Activated T-cell treated with anti-CD3 and anti-CD28 coated beads for 24 hours (primary cell): ENCODE data around the gene TTLL10.

Experiments used
- DNase-seq: peaks from one replicate; pipeline ENCODE4 v3.0.0-alpha.2; 2020; ENCODE audit warnings: low read depth

The TTLL10 gene

GRCh38 chr1:1223891-1224290 is 50.2 kb downstream of the TTLL10 start:
- no peak for DNase-seq

DNA sequence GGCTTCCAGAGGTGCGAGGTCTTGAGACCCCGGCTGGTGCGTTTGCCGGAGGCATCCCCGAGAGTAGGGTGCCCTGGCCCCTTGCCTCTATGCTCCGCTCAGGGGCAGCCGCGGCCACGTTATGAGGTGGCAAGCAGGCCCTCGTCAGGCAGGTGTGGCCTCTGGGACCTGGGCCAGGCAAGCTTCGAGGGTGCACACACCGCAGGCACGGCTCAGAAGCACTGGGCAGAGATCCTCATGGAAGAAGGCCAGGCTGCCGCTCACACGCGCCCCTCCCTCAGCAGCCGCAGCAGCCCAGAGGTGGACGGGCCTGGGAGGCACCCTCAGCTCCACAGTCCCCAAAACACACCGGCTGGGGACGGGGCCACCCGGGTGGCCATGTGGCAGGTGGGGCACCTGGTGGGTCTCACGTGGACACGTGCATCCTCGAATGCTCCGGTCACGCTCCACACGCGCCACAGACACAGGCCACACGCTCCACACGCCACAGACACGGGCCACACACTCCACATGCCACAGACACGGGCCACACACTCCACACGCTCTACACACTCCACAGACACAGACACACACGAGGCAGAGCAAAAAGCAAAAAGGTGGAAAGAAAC is 51.7 kb downstream of the TTLL10 start:
- no peak for DNase-seq

DNA sequence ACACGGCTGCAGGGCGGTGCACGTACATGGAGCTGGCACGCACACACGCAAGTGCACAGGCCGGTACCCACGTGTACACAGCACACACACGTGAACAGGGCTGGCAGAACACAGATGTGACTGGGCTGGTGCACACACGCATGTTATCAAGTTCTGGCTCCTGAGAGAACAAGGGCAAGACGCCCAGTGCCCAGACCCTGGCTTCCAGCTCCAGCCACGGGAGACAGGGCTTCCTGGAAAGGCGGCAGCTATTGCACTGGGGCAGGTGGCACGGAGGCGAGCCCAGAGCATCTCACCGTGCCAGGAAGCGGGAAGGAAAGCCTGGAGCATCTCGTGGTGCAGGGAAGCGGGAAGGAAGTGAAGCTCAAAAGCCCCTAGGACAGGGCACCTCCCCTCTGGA is 52.2 kb downstream of the TTLL10 start:
- DNase-seq, result no peak

DNA sequence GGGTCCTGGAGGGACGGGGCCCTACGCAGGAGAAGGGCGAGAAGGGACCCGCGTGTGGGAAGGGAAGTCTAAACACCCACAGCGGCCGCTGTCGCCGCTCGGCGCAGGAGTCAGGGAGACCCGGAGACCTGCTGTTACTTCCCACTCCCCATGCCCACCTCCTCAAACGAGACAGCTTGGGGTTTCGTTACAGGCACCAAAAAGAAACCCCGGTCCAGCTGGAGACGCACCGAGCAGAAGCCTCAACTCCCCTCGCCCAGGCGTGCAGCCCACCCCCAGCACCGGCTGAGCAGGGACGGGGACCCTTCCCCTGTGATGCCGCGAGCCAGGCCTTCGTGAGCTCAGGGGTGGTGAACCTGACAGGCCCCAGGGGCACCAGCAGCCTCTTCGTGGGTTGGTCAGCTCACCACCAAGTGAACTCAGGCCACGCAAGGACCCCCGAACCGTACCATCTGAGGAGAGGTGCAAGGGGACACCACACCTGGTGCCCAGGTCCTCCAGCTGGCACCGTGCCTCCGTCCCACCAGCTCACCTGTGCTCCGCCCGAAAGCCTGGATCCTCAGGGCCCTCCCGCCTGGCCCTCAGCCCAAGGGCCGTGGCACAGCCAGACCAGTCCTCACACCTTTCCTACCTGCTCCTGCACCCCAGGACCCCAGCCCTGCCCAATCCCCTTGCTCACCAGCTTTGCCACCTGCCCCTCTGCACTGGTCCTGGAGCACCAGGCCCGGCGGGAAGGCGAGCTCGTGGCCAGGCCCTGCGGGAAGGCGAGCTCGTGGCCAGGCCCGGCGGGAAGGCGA is 53.1 kb downstream of the TTLL10 start:
- DNase-seq, result no peak

- no peak for DNase-seq
Observed at GRCh38 chr1:1227386-1227785, 53.7 kb downstream of the TTLL10 start.

DNA sequence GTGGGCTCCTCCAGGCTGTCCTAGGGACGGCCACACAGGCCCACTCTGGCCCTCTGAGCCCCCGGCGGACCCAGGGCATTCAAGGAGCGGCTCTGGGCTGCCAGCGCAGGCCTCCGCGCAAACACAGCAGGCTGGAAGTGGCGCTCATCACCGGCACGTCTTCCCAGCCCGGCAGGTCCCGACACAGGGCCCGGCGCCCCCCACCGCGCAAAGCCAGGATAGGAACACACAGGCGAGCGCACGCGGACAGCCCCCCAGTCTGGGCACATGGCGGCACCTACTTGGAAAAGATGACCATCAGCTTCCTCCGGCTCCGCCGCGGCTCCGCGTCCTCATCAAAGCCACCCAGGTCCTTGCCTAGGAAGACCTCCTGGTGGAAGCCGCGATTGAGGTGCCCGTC is 54.5 kb downstream of the TTLL10 start:
- no peak for DNase-seq

DNA sequence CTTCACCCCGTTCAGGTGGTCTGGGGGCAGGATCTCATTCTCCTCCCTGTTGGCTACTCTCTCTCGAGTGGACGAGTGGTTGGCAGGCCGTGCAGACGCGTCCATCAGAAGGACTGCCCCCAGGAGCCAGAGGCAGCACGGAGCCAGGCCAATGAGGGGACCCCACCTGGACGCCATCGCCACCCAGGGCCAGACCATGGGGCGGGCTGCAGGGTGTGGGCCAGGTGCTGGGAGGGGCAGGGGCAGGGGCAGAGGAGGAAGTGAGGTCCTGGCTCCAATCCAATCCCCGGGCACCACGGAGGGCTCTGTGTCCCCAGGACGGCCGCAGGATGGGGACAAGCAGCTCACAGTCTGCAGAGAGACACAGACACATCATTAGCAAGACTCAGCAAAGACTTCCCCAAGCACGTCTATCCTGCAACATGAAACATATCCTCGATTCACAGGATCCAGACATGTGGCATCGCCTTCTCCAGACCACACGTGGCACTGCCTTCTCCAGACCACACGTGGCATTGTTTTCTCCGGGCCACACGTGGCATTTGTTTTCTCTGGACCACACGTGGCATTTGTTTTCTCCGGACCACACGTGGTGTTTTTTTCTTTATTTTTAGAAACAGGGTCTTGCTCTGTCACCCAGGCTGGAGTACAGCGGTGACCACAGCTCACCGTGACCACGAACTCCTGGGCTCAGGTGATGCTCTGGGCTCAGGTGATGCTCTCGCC is 55.1 kb downstream of the TTLL10 start:
- DNase-seq, result no peak

DNA sequence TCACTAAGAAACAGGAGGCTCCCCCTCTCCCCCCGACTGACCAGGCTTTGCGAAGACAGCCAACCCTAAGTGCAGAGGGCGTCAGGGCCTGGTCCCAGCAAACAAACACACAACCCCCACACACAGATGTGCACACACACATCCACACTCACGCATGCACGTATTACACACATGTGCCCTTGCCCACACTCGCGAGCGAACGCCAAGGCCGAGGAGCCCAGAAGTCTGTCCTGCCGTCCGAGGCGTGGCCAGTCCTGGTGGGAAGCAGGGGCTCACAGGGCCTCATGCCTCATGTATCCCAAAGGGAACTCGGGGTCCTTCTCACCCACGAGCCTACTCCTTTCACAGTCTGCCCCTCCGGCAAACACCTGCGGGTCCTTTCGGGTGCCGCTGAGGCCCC is 56.1 kb downstream of the TTLL10 start:
- DNase-seq, result no peak

DNA sequence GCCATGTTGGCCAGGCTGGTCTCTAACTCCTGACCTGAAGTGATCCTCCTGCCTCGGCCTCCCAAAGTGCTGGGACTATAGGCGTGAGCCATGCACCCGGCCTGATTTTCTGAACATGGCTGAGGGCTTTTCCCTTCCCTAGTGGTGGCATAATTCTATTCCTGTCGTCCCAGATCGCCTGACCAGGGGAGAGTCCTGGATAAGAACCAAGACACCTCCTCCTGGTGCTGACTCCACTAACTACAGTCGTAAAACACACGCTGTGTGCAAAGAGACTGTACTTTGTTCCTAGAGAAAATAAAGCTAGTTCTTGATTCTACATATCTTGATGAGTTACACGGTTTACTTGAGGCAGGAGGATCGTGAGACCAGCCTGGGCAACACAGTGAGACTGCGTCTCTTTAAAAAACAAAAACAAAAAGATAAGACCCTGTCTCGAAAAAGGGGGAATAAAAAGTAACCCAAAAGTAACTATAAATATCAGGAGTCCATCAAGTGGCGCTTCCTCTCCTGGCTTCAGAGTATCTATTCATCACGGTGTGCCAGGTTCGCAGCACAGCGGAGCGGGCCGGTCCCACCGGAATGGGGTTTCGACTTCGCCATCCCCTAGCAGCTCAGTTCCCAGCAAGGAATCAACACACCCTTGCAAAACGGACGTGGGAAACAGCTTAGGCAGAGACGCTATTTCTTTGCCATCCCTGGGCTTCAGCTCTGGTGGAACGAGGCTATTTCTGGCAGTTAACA is 57.1 kb downstream of the TTLL10 start:
- DNase-seq, result no peak

DNA sequence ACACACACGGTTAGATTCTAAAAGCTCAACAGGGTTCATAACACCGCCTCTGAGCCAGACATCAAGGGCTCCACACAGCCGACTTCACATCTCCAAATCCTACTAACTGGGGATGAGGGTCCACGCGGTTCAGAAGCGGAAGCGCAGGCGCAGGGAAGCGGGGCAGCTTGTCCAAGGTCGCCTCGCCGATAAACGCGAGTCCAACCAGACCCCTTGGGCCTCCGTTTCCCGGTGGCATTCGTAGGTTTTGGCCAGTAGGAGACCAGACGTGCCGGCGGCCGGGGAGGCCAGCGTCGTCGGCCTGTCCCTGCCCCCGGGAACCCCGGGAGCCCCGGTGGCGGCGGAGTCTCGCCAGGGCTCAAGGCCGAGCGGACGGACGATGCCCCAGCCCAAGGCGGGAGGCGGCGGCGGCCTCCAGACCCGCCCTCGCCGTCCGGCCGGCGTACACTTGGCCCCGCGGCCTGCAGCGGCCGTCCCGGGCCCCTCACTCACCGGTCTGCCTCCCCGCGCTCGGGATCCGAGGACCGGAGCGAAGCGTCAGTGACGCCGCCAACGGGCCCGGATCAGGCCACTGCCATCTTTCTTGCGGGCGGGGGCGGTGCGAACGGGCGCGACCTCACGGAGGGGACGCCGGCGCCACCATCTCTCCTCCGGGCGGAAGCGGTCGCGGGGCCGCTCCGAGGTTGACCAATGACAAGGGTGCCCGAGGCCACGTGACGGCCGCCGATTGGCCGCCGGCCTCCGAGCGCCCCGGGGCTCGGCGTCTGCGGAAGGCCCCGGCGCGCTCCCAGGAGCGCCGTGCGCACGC is 57.9 kb downstream of the TTLL10 start, which contains the start of gene SDF4:
Gene SDF4 (minus strand): TSS at position 602 of the 808 bp plus-strand sequence. CDS start 3,229 bp downstream, outside the sequence.
- peak; percentile 95 for DNase-seq

GRCh38 chr1:1232208-1232795 is 58.6 kb downstream of the TTLL10 start, which contains the start of gene B3GALT6:
TSS of gene B3GALT6 (plus strand) at chr1:1232237. CDS start at chr1:1232279, 42 bp downstream.
- no peak for DNase-seq

- no peak for DNase-seq
Observed at GRCh38 chr1:1232796-1233566, 59.3 kb downstream of the TTLL10 start.

GRCh38 chr1:1233567-1233892 is 59.9 kb downstream of the TTLL10 start:
- no peak for DNase-seq

DNA sequence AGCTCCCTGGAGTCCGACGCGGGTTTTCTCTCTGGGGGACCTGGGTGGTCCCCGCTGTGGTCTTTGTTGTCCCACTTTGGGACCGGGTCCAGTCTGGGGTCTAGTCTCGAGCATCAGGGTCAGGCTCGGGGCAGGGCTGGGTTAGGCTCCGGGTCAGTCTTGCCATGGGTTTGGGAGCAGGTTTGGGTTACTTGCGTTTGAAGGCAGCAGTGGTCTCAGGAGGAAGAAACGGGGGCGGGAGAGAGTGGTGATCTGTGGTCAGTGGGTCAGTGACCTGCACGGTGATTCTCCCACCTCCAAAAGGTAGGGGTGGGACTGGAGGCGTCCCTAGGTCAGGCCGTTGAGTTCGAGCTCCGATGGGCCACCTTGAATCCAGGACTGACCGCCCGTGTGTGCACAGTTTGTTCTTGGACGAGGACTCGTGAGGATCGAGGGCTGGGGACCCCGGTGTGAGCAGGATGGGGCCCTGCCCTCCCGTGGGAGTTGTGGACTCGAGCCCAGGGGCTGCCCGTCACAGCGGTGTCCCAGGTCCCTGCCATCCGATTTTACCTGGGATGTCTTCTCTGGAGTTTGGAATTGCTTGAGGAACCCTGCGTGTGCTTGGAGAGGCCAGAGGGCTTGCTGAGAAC is 60.6 kb downstream of the TTLL10 start:
- DNase-seq, result no peak

- no peak for DNase-seq
Observed at GRCh38 chr1:1235016-1235744, 61.5 kb downstream of the TTLL10 start.

GRCh38 chr1:1236176-1236763 is 62.6 kb downstream of the TTLL10 start:
- no peak for DNase-seq

DNA sequence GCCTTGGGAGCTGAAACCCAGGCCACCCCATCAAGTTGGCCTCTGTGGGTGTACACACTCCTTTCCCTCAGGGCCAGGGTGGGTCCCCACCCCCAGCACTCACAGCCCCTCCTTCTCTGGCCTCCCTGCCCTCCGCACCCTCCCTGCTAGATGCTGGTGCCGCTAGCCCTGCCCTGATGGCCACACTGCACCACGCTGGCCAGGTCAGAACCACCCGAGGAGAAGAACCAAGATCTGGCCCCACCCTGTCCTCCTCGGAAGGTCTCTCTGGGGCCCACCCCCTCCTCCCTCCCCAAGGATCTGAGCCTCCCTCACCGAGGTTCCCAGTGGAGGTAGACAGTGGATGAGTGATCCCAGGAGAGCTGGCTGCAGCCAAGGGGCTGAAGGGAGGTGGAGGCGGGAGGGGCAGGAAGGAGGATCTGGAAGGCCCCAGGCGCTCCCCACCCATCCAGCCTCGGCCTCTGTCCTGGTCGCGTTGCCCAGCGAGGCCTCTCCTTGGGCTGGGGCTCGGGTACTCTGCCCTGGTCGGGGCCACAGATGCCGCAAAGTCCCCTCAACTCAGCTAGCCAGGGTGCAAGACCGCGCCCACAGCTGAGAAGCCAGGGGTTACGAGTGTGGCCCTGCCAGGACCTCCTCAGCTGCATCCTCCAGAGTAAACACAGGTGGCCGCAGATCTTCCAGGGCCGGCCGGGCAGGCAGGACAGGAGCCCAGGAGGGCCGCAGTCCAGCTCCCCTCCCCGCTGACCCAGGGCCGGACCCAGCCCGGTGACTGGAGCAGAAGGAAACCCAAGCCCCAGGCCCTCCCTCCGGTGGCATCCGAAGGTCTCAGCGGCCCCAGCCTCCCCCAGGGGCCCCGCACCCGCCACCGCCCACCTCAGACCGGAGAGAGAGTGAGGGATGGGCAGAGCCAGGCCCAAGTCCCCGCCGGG is 63.5 kb downstream of the TTLL10 start:
- no peak for DNase-seq
